HG03520 (cell line): Measurements from ENCODE around the gene PTPA.
"Not testable (repeated sequence)": the region's sequence is repeated elsewhere in the genome, so short reads cannot be mapped to it uniquely, and the experiment has no call there.

Source experiments
- ATAC-seq: cut with Tn5 transposase; IDR thresholded peaks from one replicate; pipeline ENCODE4 v1.9.1; 2021; ENCODE audit warnings: mild to moderate bottlenecking, moderate library complexity; ENCODE audit not compliant: unreplicated experiment

The PTPA gene

DNA sequence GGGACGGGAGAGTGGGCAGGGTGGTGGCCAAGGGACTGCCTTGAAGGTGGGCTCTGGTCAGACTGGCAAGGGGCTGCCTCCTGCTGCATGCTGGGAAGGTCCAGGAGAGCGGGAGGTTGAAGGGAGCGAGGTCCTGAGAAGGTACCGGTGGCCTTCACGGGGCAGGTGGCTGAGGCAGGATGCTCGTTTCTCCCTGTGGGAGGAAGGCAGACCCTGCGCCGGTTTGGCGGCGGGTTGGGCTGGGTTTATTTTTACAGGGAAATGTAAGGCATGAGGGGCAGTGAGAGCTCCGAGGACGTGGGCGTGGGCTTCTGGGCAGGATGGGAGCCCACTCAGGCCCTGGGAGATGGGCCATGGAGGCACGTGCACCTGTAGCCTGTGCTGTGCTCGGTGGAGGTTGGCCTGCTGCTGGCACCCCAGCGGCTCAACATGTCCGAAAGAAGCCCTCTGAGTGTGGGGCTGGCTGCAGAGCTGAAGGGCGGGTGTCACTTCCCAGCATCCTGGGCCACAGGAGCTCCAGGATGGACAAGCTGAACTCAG is 39.5 kb downstream of the PTPA start:
- ATAC-seq, result no peak

- no peak for ATAC-seq
Observed at GRCh38 chr9:129151469-129151868, 40.3 kb downstream of the PTPA start.

DNA sequence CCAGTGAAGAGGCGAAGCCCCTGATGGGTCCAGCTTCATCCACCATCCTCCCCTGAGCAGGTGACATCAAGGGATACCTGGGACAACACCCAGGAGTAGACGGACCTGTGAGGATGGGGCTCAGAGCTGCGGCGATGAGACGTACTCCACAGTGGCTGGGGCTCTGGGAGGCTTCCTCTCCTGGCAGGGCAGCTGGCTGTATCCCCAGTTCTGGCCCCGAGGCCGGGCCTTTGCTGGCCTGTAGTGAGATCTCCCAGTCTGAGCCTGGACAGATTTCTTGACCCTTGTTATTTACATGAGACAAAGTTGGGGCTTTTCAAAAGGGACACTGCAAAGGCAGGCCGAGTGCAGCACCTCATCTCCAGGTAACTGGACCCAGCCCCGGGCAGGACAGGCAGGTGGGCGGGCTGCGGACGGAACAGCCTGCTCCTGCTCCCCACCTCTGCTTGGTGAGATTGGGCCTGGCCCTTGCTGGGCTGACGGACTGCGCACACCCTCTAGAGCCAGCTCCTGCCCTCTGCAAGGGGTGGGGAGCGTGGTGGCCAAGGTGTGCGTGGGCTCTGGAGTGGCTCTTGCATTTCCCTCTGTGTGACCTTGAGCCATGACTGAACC is 43.8 kb downstream of the PTPA start:
- ATAC-seq, result no peak

DNA sequence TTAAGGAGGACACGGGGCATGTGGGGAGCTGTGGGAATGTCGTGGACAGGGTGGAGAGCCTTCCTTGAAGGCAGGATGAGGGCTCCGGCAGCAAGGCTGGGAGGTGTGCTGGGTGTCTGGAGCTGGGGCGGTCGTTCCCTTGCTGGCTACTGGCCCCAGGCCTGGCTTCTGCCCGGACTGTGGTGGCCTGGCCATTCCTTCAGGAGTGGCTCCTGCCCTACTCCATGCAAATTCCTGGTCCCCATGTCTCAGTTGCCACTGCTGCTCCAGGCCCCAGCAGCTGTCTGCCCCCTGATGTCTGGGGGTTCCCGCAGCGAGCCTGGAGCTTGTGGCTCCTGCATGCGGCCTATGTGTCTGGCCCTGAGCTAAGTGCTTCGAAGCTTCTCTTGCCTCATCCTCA is 44.9 kb downstream of the PTPA start:
- ATAC-seq, result no peak

DNA sequence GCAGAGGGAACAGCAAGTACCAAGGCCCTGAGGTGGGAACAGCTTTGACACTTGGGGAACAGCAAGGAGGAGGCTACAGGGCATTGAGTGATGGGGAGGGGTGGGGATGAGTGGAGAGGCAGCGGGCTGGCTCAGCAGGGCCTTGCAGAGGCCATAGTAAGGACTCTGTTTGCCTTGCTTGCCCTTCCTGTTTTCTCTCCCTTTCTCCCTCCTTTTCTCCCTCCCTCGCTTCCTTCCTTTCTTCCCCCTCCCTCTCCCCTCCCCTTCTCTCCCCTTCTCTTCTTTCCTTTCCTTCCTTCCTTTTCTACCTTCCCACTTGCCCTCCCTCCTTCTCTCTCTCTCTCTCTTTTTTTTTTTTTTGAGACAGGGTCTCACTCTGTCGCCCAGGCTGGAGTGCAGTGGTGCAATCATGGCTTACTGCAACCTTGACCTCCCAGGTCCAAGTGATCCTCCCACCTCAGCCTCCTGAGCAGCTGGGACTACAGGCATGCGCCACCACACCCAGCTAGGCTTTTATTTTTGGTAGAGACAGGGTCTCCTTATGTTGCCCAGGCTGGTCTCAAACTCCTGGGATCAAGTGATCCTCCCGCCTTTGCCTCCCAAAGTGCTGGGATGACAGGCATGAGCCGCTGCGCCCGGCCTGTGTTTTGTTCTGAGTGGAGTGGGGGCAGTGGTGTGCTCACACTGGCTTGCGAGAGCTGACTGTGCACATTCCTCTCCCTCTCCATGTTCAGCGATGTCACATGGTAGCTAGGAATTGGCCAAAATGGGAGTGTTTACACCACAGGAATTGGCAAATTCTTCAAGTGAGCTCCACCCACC is 49.7 kb downstream of the PTPA start:
- no peak for ATAC-seq

DNA sequence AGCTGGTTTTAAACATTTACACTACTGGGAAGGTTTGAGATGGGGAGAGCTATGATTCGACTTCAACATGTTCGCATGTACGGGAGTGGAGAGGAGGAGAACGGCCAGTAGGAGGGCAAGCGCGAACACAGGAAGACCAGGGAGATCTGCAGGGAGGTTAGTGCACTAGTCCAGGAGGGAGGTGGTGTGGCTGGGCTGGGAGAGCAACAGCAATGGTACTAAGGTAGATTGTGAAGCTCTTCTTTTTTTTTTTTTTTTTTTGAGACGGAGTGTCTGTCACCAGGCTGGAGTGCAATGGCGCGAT is 50.3 kb downstream of the PTPA start:
- ATAC-seq, result no peak

DNA sequence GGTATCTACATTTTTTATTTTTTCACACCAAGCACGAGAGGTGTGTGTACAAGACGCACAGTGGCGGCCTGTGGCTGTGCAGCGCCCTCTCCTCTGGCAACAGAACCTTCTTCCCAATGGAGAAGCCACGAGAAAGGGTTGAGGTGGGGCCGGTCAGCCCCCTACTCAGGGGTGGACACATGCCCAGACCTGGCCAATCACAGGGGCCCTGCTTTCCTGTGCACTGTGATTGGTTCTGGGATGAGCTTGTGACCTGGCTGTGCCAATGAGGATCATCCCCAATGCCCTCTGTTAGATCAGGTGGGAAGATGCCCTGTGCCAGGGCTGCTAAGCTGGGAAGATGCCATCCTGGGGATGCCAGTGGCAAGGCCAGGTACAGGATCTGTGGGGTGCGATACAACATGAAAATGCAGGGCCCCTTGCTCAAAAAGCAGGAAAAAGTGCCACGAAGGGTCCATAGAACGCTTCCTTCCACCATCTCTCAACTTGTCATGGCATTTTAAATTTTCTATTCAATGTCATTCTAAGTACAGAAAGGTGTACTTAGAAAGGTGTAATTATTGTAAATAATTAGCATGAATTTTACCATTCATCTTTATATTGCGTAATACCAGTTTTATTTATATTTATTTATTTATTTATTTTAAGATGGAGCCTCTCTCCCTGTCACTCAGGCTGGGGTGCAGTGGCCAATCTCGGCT is 51.4 kb downstream of the PTPA start:
- ATAC-seq, result no peak

- ATAC-seq, result not testable (repeated sequence)
Observed at GRCh38 chr9:129163198-129163670, 52.0 kb downstream of the PTPA start.

DNA sequence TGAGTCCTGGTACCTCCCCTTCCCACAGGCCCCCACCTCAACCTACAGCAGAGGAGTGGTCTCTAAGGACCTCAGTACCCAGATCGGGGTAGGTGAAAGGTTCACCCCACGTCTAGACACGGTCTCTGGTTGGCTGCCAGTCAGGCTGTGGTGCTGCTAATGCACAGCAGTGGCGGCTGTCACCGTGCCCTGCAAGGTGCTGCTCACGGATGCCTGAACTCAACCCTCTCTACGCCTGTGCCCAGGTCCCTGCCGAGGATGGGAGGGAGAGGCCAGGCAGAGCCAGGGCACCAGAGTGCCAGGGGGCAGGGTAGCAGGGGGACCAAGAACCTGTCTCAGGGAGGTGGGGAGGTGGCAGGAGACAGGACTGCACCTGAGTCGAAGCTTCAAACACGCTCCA is 52.5 kb downstream of the PTPA start:
- ATAC-seq, result no peak

- no peak for ATAC-seq
Observed at GRCh38 chr9:129164246-129164930, 53.2 kb downstream of the PTPA start.

GRCh38 chr9:129165198-129165597 is 54.0 kb downstream of the PTPA start:
- ATAC-seq, result no peak

GRCh38 chr9:129166623-129167557 is 55.7 kb downstream of the PTPA start:
- ATAC-seq, result no peak

DNA sequence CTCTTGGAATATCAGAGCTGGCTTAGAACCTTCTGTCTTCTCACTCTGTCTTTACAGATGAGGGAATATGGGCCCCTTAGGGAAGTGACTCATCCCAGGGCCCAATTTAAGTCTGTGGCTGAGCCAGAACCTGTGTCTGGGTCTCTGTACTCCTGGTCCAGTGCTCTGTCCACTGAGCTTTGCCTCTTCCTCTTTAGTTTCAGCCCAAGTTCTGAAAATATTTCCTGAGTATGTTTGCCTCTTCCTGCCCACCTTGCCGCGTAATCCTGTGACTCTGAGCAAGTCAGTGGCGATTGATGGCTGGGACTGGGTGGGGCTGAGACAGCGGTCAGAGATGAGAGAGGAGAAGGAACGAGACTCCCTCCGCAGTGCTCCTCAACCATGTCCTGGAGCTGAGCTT is 59.0 kb downstream of the PTPA start:
- no peak for ATAC-seq

DNA sequence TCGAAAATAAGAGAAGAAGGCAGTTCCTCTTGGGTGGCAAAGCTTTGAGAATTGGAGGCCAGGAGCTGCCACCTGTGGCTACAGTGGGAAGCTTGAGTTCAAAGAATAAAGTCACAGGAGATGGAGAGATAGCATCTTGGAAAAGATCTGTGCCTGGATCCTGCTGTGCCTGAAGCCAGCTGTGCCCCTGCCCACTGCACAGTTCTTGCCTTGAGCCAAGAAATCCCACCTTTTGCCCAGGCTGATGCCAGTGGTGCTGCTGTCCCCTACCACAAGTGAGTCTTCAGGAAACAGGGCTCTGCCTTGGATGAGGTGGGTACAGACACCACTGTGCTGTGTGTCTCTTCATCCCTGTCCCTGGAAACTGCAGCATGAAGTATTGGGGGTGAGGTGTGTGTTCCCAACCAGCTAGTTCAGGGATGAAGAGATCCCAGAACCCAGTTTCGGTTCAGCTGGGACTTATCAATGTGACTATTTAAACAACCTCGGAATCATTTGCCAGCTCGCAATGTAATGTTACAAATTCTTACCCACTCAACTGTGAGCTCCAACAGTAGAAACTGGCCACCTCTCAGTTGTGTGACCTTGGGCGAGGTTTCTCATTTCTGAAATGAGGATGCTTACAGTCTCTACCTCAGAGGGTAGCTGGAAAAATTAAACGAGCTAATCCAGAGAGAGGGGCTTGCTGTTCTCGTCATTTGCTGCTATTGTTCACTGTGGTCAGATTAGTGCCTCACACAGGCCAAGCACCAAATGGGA is 61.0 kb downstream of the PTPA start:
- ATAC-seq, result no peak

DNA sequence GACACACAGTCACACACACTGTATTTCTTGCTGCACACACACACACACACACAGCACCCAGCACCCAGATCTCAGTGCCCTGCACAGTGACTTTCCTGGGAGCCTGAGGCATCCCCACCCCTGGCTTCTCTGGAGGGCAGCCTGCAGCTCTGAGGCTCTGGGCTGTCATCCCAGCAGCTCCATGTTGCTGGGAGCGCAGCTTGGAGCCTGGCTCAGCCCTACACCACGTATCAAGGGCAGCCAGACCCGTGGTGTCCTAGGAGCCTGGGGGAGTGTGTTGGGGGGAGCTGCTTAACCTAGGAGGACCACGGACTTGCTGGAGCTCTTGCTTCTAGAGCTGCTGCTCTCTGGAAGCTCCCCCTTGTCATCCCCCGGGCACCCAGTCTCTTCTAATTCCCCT is 61.6 kb downstream of the PTPA start:
- ATAC-seq, result no peak

GRCh38 chr9:129173296-129174101 is 62.3 kb downstream of the PTPA start:
- ATAC-seq, result no peak

DNA sequence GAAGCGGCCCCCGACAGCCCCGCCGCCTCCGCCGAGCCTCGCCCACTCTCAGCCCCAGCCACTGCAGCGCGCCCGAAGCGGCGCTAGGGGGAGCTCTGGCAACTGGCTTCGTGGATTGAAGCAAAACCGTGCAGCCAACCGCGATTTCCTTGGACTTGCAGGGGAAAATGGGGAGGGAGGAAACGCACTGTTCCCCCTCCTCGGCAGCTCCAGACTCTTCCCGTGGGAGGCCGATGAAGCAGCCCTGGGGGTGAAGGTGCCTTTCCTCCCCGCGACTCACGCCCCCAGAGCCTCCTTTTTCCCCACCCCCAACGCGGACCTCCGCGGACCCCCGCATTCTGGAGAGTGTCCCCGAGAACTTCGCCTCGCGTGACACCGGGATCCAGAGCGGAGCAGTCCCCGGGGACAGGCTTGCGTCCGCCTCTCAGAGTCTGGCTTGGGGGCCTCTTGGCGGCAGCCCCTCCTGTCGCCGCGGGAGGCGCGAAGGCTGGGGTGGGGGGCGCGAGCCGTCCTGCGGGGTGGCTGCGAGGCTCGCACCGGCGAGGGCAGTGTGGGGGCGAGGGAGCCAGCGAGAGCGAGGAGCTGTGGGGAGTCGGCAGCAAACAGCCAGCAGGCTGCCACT is 63.0 kb downstream of the PTPA start:
- no peak for ATAC-seq
